H1 (cell line): ENCODE results near the gene HMCN1. TPM values are rescaled to one million over a fixed set of nuclear protein-coding genes. Genes with fewer than 3 reads are reported as not detected.

Experiments used
- GABPA ChIP-seq: IDR thresholded peaks from 2 replicates; pipeline ENCODE4 v1.6.1; 2011; ENCODE audit warnings: mild to moderate bottlenecking, low read length, moderate library complexity, borderline replicate concordance; ENCODE audit not compliant: insufficient read depth
- RNF2 ChIP-seq: fragments of 200-900, 300-1000 bp; sonication (generic); IDR thresholded peaks from 2 replicates; pipeline ENCODE4 v1.7.1; 2016; ENCODE audit warnings: borderline replicate concordance, low read depth, mild to moderate bottlenecking, antibody characterized with exemption, low read length; ENCODE audit not compliant: poor library complexity, severe bottlenecking; ENCODE audit errors: missing control alignments
- polyA plus RNA-seq, 7 experiments: library from polyadenylated mRNA; depleted of rRNA in 3 of 7; stranded (reverse) in 5 of 7; unstranded in 2 of 7; fragments of >200 nt in 5 of 7; fragments of 200-250 nt in 2 of 7; gene quantifications; 1 replicate in 5 of 7; 2 replicates in 1 of 7; 4 replicates in 1 of 7; pipeline versions ENCODE4 v1.2.1 to v1.2.3, GENCODE V29; 2011 to 2013; ENCODE audit warnings: missing spikeins in 2 of 7, mixed read lengths in 2 of 7
- total RNA-seq: library from RNA; stranded (reverse); fragmentation: NEBNext Ultra II Directional; extraction: Animal tissue kit (Norgen Biotek cat#: 25700); gene quantifications from 2 replicates; pipeline ENCODE4 v1.2.1, GENCODE V29; 2021
- TF ChIP-seq, protein P1 (sequence below): IDR thresholded peaks from 2 replicates; pipeline ENCODE4 v1.6.1; 2011; ENCODE audit warnings: low read depth, mild to moderate bottlenecking, low read length; ENCODE audit not compliant: insufficient read depth

Gene HMCN1
- total and polyA plus RNA-seq, 2 of the 8 experiments (the other 6 are each of a cell fraction or from before 2014, with no cell fraction given) = 13.8 to 14.6 TPM

DNA sequence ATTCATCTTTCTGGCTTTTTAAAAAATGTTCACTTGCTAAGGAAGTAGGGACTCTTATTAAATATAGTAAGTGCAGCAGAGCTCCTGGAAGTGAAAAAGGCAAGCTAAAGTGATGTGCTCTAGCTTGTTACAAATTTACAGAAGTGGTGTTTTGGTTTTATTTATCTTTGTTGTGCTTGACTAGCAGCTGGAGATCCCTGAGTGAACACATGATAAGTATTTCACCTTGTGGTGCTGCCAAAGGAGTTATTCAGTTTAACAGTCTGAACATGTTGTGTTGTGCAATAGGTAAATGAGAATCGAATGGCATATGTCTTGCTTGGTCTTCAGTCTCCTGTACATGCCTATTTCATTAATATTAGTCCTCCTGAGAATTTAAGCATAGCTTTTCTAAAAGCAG, 325.1 kb downstream of the HMCN1 start (continued):
- TF ChIP-seq, protein P1, sequence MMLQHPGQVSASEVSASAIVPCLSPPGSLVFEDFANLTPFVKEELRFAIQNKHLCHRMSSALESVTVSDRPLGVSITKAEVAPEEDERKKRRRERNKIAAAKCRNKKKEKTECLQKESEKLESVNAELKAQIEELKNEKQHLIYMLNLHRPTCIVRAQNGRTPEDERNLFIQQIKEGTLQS = no peak
- no peak for TF ChIP-seq GABPA
- no peak for TF ChIP-seq RNF2
